ENCODE results near the gene EPHA1.

Gene EPHA1

DNA sequence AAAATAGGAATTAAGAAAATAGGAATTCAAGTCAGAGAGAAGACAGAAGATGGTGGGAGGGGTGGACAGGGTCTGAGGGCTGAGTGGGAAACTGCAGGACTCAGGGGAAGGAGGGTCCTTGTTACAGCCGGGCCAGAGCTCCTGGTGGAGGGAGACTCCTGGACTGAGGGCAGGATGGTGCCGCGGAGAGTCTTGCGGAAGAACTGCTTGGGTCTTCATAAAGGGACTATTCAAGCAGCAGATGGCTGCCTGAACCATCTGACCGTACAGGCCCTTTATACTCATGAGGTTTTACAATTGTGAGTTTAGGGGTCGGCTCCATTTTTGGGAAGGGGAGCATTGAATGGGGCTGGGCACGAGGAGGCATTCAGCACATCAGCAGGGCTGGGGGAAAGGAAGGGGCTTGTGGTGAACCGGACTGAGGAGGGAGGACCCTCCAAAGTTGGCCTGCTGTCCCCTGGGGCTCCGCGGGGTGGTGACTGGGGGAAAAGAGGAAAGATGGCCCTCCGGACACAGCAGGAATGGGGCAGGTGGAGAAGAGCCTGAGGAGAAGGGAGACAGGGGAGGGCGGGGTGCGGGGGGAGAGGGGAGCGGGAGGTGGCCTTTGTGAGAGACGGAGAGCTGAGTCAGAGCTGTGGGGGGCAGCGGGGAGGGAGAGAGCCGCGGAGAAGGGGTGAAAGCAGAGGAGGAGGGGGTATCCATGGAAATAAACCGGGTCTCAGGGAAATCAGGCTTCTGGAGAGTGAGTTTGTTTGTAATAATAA lies 47.7 kb downstream of the EPHA1 start:
- peaks cover 61 to 84% (median 82%) of the 10 kb centered on the region in 11 experiments for H3K27me3 ChIP-seq
- peaks cover 0 to 19% (median 12%) of the 10 kb centered on the region in 10 experiments; a peak in 16 of 20 replicates for H3K4me1 ChIP-seq
- H3K9ac ChIP-seq, result no peak overlapping the region
- no peak for TF ChIP-seq Cebpa-rat (IDR thresholded peaks at IDR 0.05)
- 0 out of 22 replicates have a peak overlapping the region, but pooled peaks of 2 of the 11 experiments have one; percentile 92 to 94 for H3K4me2 ChIP-seq
- no peak overlapping the region; a peak in 1 of 20 replicates for H3K4me3 ChIP-seq
- H3K36me3 ChIP-seq, result peaks cover 0 to 10% (median 0%) of the 10 kb centered on the region in 11 experiments; a peak in 3 of 22 replicates
- no peak overlapping the region for H3K27ac ChIP-seq
- peaks cover 0 to 14% (median 0%) of the 10 kb centered on the region in 11 experiments; a peak in 5 of 22 replicates for H4K20me1 ChIP-seq
- H3K9me3 ChIP-seq (replicated peaks in 1 of 11), result no peaks in the 10 kb centered on the region

- peaks cover 57 to 74% (median 72%) of the 10 kb centered on the region in 11 experiments for H3K27me3 ChIP-seq
- H3K9ac ChIP-seq, result no peak overlapping the region
These were observed 48.8 kb downstream of the EPHA1 start for GRCh38 chr7:143359771-143360353.

DNA sequence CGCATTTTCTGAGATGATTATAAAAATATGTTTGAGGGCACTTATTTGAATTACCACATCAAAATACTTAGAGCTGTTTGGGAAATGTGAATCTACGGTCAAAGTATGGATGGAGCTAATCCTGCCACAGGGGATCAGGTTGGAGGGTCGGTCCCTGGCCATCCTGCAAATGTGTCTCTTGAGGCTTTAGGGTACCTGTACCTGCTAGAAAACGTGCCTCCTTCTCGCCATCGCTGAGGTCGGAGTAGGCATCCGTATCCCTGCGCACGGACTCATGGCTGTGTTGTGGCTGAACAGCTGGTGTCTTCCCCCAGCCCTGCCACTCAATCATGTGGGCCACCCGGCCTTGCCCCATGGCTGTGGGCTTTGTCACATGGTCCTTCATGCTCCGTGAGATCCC lies 50.0 kb downstream of the EPHA1 start:
- H3K27me3 ChIP-seq, result peaks cover 45 to 62% (median 60%) of the 10 kb centered on the region in 11 experiments
- no peak for TF ChIP-seq Cebpa-rat (IDR thresholded peaks at IDR 0.05)
- peak overlapping the region in 8 of 11 experiments; percentile 27 to 52 (median 40); a peak in 15 of 22 replicates for H3K4me2 ChIP-seq
- no peak overlapping the region for H3K4me3 ChIP-seq
- H4K20me1 ChIP-seq, result peaks cover 0 to 14% (median 0%) of the 10 kb centered on the region in 11 experiments; a peak in 5 of 22 replicates
- H3K9me3 ChIP-seq (replicated peaks in 1 of 11), result peaks cover 0 to 4% (median 0%) of the 10 kb centered on the region in 11 experiments; a peak in 1 of 22 replicates
- H3K27ac ChIP-seq, result no peak overlapping the region
- H3K36me3 ChIP-seq, result peaks cover 0 to 10% (median 0%) of the 10 kb centered on the region in 11 experiments; a peak in 3 of 22 replicates
- peaks cover 0 to 27% (median 12%) of the 10 kb centered on the region in 10 experiments; a peak in 16 of 20 replicates for H3K4me1 ChIP-seq
- H3K9ac ChIP-seq, result no peak overlapping the region

More at GRCh38 chr7:143359771-143360353, 48.8 kb downstream of the EPHA1 start:
- H4K20me1 ChIP-seq, result peaks cover 0 to 14% (median 0%) of the 10 kb centered on the region in 11 experiments; a peak in 5 of 22 replicates
- 0 out of 22 replicates have a peak overlapping the region, but pooled peaks of 2 of the 11 experiments have one; percentile 37 to 38 for H3K4me2 ChIP-seq
- no peak for TF ChIP-seq Cebpa-rat (IDR thresholded peaks at IDR 0.05)
- H3K27ac ChIP-seq, result no peak overlapping the region
- peaks cover 0 to 4% (median 0%) of the 10 kb centered on the region in 11 experiments; a peak in 1 of 22 replicates for H3K9me3 ChIP-seq (replicated peaks in 1 of 11)
- H3K4me1 ChIP-seq, result peaks cover 0 to 19% (median 12%) of the 10 kb centered on the region in 10 experiments; a peak in 16 of 20 replicates
- no peak overlapping the region for H3K4me3 ChIP-seq
- H3K36me3 ChIP-seq, result peaks cover 0 to 10% (median 0%) of the 10 kb centered on the region in 11 experiments; a peak in 3 of 22 replicates

- Histone ChIP-seq H3K27me3 (peaks cover 24 to 41% (median 39%) of the 10 kb centered on the region in 11 experiments), H3K4me3 (no peak overlapping the region), H3K4me1 (peaks cover 0 to 20% (median 11%) of the 10 kb centered on the region in 10 experiments; a peak in 17 of 20 replicates), H3K4me2 (no peak overlapping the region), H3K9me3 (replicated peaks in 1 of 11) (peaks cover 0 to 4% (median 0%) of the 10 kb centered on the region in 11 experiments; a peak in 1 of 22 replicates), H4K20me1 (peaks cover 0 to 5% (median 0%) of the 10 kb centered on the region in 11 experiments; a peak in 3 of 22 replicates), H3K27ac (no peak overlapping the region), H3K9ac (no peak overlapping the region), H3K36me3 (peaks cover 0 to 10% (median 0%) of the 10 kb centered on the region in 11 experiments; a peak in 3 of 22 replicates)
- TF ChIP-seq Cebpa-rat (IDR thresholded peaks at IDR 0.05), result no peak
These were observed 52.1 kb downstream of the EPHA1 start for GRCh38 chr7:143356414-143357050.

- Histone ChIP-seq H3K27ac (no peak overlapping the region), H3K36me3 (peaks cover 0 to 10% (median 0%) of the 10 kb centered on the region in 11 experiments; a peak in 3 of 22 replicates), H3K9me3 (replicated peaks in 1 of 11) (peaks cover 0 to 4% (median 0%) of the 10 kb centered on the region in 11 experiments; a peak in 1 of 22 replicates), H3K4me2 (no peak overlapping the region), H3K4me3 (no peak overlapping the region), H3K4me1 (peaks cover 0 to 18% (median 11%) of the 10 kb centered on the region in 10 experiments; a peak in 17 of 20 replicates), H3K9ac (no peak overlapping the region), H4K20me1 (peaks cover 0 to 5% (median 0%) of the 10 kb centered on the region in 11 experiments; a peak in 3 of 22 replicates), H3K27me3 (peaks cover 17 to 33% (median 31%) of the 10 kb centered on the region in 11 experiments; a peak in 21 of 22 replicates)
- TF ChIP-seq Cebpa-rat (IDR thresholded peaks at IDR 0.05), result no peak
These were observed 52.9 kb downstream of the EPHA1 start for GRCh38 chr7:143355450-143356385.

GRCh38 chr7:143354965-143355364 lies 53.7 kb downstream of the EPHA1 start:
- peaks cover 0 to 4% (median 0%) of the 10 kb centered on the region in 11 experiments; a peak in 1 of 22 replicates for H3K9me3 ChIP-seq (replicated peaks in 1 of 11)
- H3K27me3 ChIP-seq, result peaks cover 9 to 25% (median 24%) of the 10 kb centered on the region in 11 experiments; a peak in 21 of 22 replicates
- no peak overlapping the region for H3K27ac ChIP-seq
- H3K36me3 ChIP-seq, result peaks cover 0 to 10% (median 0%) of the 10 kb centered on the region in 11 experiments; a peak in 3 of 22 replicates
- no peak overlapping the region for H3K4me2 ChIP-seq
- no peak for TF ChIP-seq Cebpa-rat (IDR thresholded peaks at IDR 0.05)
- no peak overlapping the region for H3K9ac ChIP-seq
- no peaks in the 10 kb centered on the region for H4K20me1 ChIP-seq
- peaks cover 0 to 18% (median 10%) of the 10 kb centered on the region in 10 experiments; a peak in 17 of 20 replicates for H3K4me1 ChIP-seq
- no peak overlapping the region for H3K4me3 ChIP-seq

- TF ChIP-seq Cebpa-rat (IDR thresholded peaks at IDR 0.05), result no peak
- no peak overlapping the region for H3K4me3 ChIP-seq
These were observed 54.3 kb downstream of the EPHA1 start for GRCh38 chr7:143354376-143354775.

More at GRCh38 chr7:143354376-143354775, 54.3 kb downstream of the EPHA1 start:
- H3K27me3 ChIP-seq, result peaks cover 4 to 19% (median 18%) of the 10 kb centered on the region in 11 experiments; a peak in 21 of 22 replicates
- no peak overlapping the region for H3K27ac ChIP-seq
- H3K9ac ChIP-seq, result no peak overlapping the region
- H3K4me1 ChIP-seq, result peaks cover 0 to 18% (median 10%) of the 10 kb centered on the region in 10 experiments; a peak in 15 of 20 replicates
- no peaks in the 10 kb centered on the region for H4K20me1 ChIP-seq
- peaks cover 0 to 10% (median 0%) of the 10 kb centered on the region in 11 experiments; a peak in 3 of 22 replicates for H3K36me3 ChIP-seq
- peak overlapping the region in 2 of 11 experiments; percentile 18 to 24; a peak in 2 of 22 replicates for H3K4me2 ChIP-seq
- peaks cover 0 to 4% (median 0%) of the 10 kb centered on the region in 11 experiments; a peak in 1 of 22 replicates for H3K9me3 ChIP-seq (replicated peaks in 1 of 11)
